ENCODE measurements around the gene DXO. TPM values are rescaled to one million over a fixed set of nuclear protein-coding genes. Genes with fewer than 3 reads are reported as not detected.
"Not testable (repeated sequence)": the region's sequence is repeated elsewhere in the genome, so short reads cannot be mapped to it uniquely, and the experiment has no call there.

DXO gene
- total RNA-seq, 1 experiment from 2014 or later = 43.6 TPM

GRCh38 chr6:31977816-31978431, 6.0 kb upstream of the DXO start:
- no peak overlapping the region for H3K4me3 Mint-ChIP-seq (ENCODE audit: low read depth, unreplicated experiment)
- H3K27ac Mint-ChIP-seq (ENCODE audit: unreplicated experiment) = no peak overlapping the region
- CTCF ChIA-PET = no interaction called here
- peaks cover 11% of the 10 kb centered on the region for H3K4me1 Mint-ChIP-seq (ENCODE audit: low read depth, unreplicated experiment)
- peaks cover 34% of the 10 kb centered on the region for H3K36me3 Mint-ChIP-seq (ENCODE audit: insufficient read depth, unreplicated experiment)
- H3K9me3 Mint-ChIP-seq (ENCODE audit: low read depth, unreplicated experiment) = no peaks in the 10 kb centered on the region
- no peaks in the 10 kb centered on the region for H3K27me3 Mint-ChIP-seq (ENCODE audit: unreplicated experiment)
- no peak for DNase-seq
- TF ChIP-seq, protein P1, sequence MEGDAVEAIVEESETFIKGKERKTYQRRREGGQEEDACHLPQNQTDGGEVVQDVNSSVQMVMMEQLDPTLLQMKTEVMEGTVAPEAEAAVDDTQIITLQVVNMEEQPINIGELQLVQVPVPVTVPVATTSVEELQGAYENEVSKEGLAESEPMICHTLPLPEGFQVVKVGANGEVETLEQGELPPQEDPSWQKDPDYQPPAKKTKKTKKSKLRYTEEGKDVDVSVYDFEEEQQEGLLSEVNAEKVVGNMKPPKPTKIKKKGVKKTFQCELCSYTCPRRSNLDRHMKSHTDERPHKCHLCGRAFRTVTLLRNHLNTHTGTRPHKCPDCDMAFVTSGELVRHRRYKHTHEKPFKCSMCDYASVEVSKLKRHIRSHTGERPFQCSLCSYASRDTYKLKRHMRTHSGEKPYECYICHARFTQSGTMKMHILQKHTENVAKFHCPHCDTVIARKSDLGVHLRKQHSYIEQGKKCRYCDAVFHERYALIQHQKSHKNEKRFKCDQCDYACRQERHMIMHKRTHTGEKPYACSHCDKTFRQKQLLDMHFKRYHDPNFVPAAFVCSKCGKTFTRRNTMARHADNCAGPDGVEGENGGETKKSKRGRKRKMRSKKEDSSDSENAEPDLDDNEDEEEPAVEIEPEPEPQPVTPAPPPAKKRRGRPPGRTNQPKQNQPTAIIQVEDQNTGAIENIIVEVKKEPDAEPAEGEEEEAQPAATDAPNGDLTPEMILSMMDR (IDR thresholded peaks at IDR 0.05; ENCODE audit: unreplicated experiment) = no peak
- intact Hi-C loops (cut with micrococcal nuclease; ENCODE audit: unreplicated experiment) = no loop called here
- no TSS peak for BruUV-seq (replicated peaks)

- BruUV-seq (replicated peaks); DNase-seq; H3K4me3 Mint-ChIP-seq (ENCODE audit: low read depth, unreplicated experiment); intact Hi-C loops (cut with micrococcal nuclease; ENCODE audit: unreplicated experiment); H3K9me3 Mint-ChIP-seq (ENCODE audit: low read depth, unreplicated experiment); H3K27me3 Mint-ChIP-seq (ENCODE audit: unreplicated experiment); H3K27ac Mint-ChIP-seq (ENCODE audit: unreplicated experiment): not testable (repeated sequence)
- Mint-ChIP-seq H3K4me1 (ENCODE audit: low read depth, unreplicated experiment) (peaks cover 16% of the 10 kb centered on the region), H3K36me3 (ENCODE audit: insufficient read depth, unreplicated experiment) (peaks cover 52% of the 10 kb centered on the region)
- CTCF ChIA-PET = interaction anchor here (0.7 kb wide), 1 partner anchor 17 kb away, joined by 14 read pairs; the partner anchor contains the start of gene SKIC2
Observed at GRCh38 chr6:31976065-31976464, 4.1 kb upstream of the DXO start.

GRCh38 chr6:31972709-31973350, 892 bp upstream of the DXO start:
- H3K4me1 Mint-ChIP-seq (ENCODE audit: low read depth, unreplicated experiment) = peaks cover 27% of the 10 kb centered on the region
- no peaks in the 10 kb centered on the region for H3K27me3 Mint-ChIP-seq (ENCODE audit: unreplicated experiment)
- H3K9me3 Mint-ChIP-seq (ENCODE audit: low read depth, unreplicated experiment) = no peaks in the 10 kb centered on the region
- H3K36me3 Mint-ChIP-seq (ENCODE audit: insufficient read depth, unreplicated experiment) = peaks cover 72% of the 10 kb centered on the region
- CTCF ChIA-PET = interaction anchor here (0.6 to 1.8 kb wide), 3 partner anchors 70 to 1067 kb away, joined by 4 to 5 read pairs (median 4); partner anchors contain the start of gene ZBTB12
- no peak for DNase-seq
- TSS peak; percentile 67 for BruUV-seq (replicated peaks)
- TF ChIP-seq, protein P1 (IDR thresholded peaks at IDR 0.05; ENCODE audit: unreplicated experiment) = no peak
- peak overlapping the region; percentile 86 for H3K4me3 Mint-ChIP-seq (ENCODE audit: low read depth, unreplicated experiment)
- peak overlapping the region; percentile 98 for H3K27ac Mint-ChIP-seq (ENCODE audit: unreplicated experiment)
- intact Hi-C loops (cut with micrococcal nuclease; ENCODE audit: unreplicated experiment) = no loop called here

GRCh38 chr6:31971279-31971992, 502 bp downstream of the DXO start:
- TF ChIP-seq, protein P1 (IDR thresholded peaks at IDR 0.05; ENCODE audit: unreplicated experiment) = no peak
- H3K27me3 Mint-ChIP-seq (ENCODE audit: unreplicated experiment) = no peaks in the 10 kb centered on the region
- peaks cover 86% of the 10 kb centered on the region for H3K36me3 Mint-ChIP-seq (ENCODE audit: insufficient read depth, unreplicated experiment)
- no peak for DNase-seq
- peaks cover 27% of the 10 kb centered on the region for H3K4me1 Mint-ChIP-seq (ENCODE audit: low read depth, unreplicated experiment)
- TSS peak; percentile 78 for BruUV-seq (replicated peaks)
- peak overlapping the region; percentile 98 for H3K27ac Mint-ChIP-seq (ENCODE audit: unreplicated experiment)
- no peaks in the 10 kb centered on the region for H3K9me3 Mint-ChIP-seq (ENCODE audit: low read depth, unreplicated experiment)
- intact Hi-C loops (cut with micrococcal nuclease; ENCODE audit: unreplicated experiment) = no loop called here
- peak overlapping the region; percentile 86 for H3K4me3 Mint-ChIP-seq (ENCODE audit: low read depth, unreplicated experiment)
- CTCF ChIA-PET = interaction anchor here (1.1 to 1.8 kb wide), 6 partner anchors 19 to 231 kb away, joined by 3 to 7 read pairs (median 4); partner anchors contain the start of genes CFB and ZBTB12

Measured in Calu3 (cell line).